Peyer's patch (tissue), 4 donors: ENCODE measurements around the gene MAGEL2.

Source experiments
- POLR2A ChIP-seq, 2 donors: fragments of 450-650 bp; IDR thresholded peaks; one replicate each; pipeline ENCODE4 v1.5.1; 2017; ENCODE audit warnings: antibody characterized with exemption in 2 of 2, mild to moderate bottlenecking in 2 of 2, moderate library complexity in 2 of 2
- TF ChIP-seq, protein P1 (sequence below), 6 experiments: fragments of 450-650 bp in 4 of 6; fragments of 200-600 bp in 2 of 6; sonication (generic) in 1 of 6; IDR thresholded peaks; one replicate each; pipeline ENCODE4 v1.5.1; 2017 to 2019; ENCODE audit warnings: antibody characterized with exemption in 6 of 6, mild to moderate bottlenecking in 3 of 6, moderate library complexity in 1 of 6

DNA sequence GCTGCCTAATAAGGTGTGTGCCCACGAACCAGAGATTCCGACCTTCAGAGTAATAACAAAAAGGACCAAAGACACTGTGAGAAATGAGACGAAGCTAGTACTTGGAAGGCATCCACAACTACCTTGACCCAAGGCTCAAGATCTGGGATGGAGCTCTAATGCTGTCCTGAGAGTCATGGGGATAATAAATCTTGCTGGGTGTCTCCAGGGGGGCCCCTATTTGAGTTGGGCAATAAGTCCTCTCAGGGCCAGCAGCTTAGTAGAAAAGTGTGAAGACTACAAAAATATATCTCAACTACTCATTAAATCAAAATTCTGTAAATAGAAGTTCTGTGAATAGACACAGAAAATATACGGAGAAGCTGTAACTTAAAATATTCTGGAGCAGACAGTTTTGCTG lies 42.3 kb upstream of the MAGEL2 start:
- TF ChIP-seq, protein P1, sequence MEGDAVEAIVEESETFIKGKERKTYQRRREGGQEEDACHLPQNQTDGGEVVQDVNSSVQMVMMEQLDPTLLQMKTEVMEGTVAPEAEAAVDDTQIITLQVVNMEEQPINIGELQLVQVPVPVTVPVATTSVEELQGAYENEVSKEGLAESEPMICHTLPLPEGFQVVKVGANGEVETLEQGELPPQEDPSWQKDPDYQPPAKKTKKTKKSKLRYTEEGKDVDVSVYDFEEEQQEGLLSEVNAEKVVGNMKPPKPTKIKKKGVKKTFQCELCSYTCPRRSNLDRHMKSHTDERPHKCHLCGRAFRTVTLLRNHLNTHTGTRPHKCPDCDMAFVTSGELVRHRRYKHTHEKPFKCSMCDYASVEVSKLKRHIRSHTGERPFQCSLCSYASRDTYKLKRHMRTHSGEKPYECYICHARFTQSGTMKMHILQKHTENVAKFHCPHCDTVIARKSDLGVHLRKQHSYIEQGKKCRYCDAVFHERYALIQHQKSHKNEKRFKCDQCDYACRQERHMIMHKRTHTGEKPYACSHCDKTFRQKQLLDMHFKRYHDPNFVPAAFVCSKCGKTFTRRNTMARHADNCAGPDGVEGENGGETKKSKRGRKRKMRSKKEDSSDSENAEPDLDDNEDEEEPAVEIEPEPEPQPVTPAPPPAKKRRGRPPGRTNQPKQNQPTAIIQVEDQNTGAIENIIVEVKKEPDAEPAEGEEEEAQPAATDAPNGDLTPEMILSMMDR (IDR thresholded peaks at IDR 0.05), result no peak
- no peak for TF ChIP-seq POLR2A (IDR thresholded peaks at IDR 0.05)
